ENCODE data around the gene RMI2. TPM values are rescaled to one million over a fixed set of nuclear protein-coding genes. Genes with fewer than 3 reads are reported as not detected.
A peak's percentile ranks its signal among the peaks of the same experiment; 100 is the strongest.
"Not testable (repeated sequence)": the region's sequence is repeated elsewhere in the genome, so short reads cannot be mapped to it uniquely, and the experiment has no call there.

RMI2 gene
- total RNA-seq, 1 donor from 2014 or later, result 0.43 TPM

DNA sequence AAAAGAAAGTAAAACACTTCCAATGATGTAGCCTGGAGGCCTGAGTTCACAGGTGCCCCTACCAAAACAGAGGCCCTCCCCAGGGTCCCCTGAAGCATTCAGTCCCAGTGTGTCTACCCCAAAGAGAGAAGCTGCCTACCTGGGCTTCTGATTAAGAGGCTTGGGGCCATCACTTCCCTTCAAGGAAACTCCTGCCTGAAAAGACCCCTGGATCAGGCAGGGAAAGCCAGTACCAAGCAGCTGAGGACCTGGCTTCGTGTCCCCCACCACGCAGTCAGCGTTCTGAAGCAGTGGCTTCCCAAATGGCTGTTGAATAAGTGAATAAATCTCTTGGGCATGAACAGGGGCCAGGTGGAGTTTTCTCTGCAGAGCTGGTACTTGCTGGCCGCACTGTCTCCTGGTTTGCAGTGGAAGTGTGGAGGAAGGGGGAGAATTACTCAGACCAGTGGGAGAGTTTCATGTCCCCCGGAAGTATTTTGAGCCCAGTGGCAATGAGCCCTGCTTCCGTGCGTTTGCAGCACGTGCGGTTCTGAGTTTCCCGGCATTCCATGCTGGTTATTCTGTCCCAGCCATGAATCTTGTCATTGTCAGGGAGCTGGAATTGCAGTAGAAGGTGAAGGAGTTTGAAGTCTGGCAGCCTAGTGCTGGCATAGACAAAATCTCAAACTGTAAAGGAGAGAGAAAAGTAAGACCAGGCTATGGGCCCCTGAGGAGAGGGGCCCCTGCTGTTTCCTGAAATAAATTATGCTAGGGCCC is 27.0 kb downstream of the RMI2 start:
- DNase-seq (ENCODE audit: low spot score), result no peak
- intact Hi-C loops (cut with DNase I), result no loop called here

DNA sequence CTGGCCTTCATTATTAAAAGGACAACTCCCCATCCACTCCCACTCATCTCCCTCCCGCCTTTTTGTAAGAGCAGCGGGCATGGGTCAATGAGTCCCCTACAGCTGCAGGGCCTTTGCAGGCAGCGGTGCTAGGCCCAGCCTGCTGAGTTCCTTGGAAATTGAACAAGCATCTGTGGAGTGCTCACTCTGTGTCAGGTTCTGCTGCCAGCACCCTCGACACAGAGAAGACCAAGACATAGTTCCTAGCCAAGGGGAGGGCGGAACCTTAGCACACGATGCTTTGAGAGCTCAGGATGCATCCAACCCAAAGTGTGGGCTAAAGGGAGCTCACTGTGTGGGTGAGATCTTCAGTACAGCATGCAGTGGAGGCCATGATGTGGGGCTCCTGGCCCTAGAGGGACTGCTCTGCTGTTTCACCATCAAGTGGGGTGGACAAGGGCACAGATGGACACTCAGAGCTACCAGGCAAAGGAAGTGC is 27.6 kb downstream of the RMI2 start:
- no peak for DNase-seq (ENCODE audit: low spot score)

DNA sequence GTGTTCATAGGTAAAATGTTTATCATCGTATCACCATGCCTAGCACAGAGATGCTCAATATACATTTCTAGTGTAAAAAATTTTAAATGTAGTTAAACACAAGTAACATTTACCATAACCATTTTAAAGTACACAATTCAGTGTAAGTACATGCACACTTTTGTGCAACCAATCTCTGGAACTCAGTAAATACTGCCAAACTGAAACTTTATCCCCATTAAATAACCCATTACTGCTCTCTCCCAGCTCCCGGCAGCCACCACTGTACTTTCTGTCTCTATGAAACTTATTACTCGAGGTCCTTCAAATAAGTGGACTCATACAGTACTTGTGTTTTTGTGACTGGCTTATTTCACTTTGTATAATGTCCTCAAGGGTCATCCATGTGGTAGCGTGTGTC is 29.0 kb downstream of the RMI2 start:
- DNase-seq (ENCODE audit: low spot score), result no peak
- intact Hi-C loops (cut with DNase I), result no loop called here

More for the DNA sequence above, 27.6 kb downstream of the RMI2 start:
- intact Hi-C loops (cut with DNase I), result no loop called here

DNA sequence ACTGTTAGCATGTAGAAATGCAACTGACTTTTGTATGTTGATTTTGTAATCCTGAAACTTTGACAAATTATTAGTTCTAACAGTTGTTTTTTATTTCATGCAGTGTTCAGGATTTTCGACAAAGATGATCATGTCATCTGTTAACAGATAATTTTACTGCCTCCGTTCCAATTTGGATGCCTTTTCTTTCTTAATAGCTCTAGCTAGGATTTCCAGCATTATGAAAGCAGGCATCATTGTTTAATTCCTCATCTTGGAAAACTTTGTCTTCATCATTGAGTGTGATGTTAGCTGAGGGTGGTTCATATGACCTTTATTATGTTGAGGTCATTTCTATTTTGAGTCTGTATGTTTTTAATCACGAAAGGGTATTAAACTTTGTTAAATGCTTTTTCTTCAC is 31.9 kb downstream of the RMI2 start:
- DNase-seq (ENCODE audit: low spot score), result no peak
- intact Hi-C loops (cut with DNase I), result no loop called here

DNA sequence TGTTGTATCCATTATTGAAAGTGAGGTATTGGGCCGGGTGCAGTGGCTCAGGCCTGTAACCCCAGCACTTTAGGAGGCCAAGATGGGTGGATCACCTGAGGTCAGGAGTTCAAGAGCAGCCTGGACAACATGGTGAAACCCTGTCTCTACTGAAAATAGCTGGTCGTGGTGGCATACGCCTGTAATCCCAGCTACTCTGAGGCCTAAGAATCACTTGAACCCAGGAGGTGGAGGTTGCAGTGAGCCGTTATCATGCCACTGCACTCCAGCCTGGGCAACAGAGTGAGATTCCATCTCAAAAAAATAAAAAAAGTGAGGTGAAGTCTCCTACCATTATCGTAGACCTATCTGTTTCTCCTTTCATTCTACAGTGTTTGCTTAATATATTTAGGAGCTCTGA is 33.7 kb downstream of the RMI2 start:
- intact Hi-C loops (cut with DNase I), result not testable (repeated sequence)
- peak; percentile 31 for DNase-seq (ENCODE audit: low spot score)

DNA sequence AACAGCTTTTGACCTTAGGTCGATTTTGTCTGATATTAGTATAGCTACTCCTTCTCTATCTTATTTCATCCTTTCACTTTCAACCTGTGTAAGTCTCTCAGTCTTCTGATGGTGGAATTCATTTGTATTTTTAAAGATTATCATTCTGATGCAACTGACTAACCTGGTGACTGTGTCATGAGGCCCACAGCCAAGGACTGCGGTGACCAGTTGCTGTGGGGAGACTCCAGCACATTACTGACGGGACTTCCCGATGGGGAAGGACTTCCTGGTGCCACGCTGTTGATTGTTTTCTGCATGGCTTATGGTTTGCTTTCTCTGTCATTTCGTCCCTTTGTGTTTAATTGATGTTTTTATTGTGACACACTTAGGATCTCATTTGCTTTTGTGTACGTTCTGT is 34.2 kb downstream of the RMI2 start:
- intact Hi-C loops (cut with DNase I), result no loop called here
- DNase-seq (ENCODE audit: low spot score), result peak; percentile 20

DNA sequence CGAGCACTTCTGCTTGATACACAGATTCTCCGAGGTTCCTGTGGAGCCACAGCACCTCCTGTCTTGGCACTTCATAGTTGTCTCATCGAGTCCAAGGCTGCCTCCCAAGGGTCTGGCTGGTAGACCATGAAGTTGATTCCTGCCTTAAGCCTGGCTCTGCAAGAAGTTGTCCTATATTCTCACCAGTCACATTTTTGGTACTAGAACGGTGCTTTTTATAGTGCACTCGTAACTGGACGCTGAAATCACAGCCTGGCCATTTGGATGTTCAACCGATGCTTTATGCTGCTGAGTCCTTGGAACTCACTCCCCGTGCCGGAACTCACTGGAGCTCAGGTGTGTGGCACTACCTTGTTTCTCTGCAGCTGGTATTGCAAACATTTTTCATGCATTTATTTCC is 35.6 kb downstream of the RMI2 start:
- intact Hi-C loops (cut with DNase I), result loop anchor here (10.0 kb wide), 1 partner anchor 56 kb away; no protein-coding TSS in a partner anchor
- peak; percentile 41 for DNase-seq (ENCODE audit: low spot score)

DNA sequence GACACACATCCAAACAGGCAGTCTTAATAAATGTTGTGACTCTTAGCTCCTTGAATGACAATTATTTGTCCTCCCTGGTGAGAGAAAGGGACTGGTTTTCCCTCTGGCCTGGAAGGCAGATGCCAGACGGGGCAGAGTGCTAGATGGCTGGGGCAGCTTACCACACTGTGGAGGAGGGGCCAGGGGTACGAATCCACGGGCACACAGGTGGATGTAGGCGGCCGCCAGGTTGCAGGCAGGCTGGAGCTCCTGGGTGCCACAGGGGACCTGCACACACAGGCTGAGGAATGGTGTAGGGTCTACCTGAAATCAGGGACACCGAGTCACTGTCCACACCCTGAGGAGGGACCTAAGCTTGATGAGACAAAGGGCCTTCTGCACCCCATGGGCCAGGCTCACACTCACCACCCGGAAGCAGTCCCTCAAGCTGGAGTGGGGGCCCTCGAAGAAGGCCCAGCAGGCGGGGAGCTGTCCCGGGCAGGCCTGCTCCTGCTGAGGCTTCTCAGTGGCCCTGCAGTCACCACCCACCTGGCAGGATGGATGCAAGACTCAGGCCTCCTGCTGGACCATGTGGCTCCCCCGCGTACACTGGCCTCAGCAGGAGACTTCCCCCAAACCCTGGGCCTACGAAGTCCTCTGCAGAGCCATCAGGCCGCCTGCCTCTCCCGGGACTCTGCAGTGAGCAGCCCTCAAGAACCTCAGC is 38.4 kb downstream of the RMI2 start:
- DNase-seq (ENCODE audit: low spot score), result no peak
- intact Hi-C loops (cut with DNase I), result loop anchor here (10.0 kb wide), 1 partner anchor 59 kb away; no protein-coding TSS in a partner anchor

DNA sequence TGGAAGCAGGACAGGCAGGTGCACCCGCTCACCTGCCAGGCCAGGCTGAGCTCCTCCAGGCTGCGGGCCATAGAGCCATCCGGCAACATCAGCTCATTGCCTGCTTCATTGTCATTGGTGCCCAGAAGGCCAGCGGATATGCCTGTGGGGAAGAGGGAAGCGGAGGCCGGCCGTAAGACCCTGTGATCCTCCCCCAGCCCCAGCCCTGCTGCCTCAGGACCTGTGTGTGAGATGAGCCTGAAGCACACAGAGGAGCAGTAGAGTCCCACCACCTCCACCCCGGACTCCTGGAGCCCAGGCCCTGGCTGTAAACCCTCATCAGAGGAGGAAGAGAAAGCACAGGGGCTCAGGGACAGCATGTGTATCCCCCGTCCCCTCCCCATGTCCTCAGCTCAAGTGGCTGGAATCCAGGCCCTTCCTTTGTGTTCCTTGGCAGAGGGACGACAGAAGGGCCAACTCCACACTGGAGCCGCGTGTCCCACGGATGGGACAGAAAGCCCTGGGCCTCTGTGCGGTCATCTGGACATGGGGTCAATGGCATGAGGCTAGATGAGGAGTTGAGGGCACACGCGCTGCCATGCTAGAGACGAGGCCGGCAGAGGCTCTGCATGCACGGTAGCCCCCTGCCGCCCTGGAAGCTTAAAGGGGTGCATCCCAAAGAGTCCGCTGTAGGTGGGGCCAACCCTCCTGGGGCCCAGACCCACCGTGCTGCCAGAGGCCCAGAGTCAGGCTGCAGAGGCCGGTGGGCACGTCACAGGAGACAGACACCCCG is 39.1 kb downstream of the RMI2 start:
- DNase-seq (ENCODE audit: low spot score), result no peak
- intact Hi-C loops (cut with DNase I), result loop anchor here (10.0 kb wide), 1 partner anchor 60 kb away; no protein-coding TSS in a partner anchor

DNA sequence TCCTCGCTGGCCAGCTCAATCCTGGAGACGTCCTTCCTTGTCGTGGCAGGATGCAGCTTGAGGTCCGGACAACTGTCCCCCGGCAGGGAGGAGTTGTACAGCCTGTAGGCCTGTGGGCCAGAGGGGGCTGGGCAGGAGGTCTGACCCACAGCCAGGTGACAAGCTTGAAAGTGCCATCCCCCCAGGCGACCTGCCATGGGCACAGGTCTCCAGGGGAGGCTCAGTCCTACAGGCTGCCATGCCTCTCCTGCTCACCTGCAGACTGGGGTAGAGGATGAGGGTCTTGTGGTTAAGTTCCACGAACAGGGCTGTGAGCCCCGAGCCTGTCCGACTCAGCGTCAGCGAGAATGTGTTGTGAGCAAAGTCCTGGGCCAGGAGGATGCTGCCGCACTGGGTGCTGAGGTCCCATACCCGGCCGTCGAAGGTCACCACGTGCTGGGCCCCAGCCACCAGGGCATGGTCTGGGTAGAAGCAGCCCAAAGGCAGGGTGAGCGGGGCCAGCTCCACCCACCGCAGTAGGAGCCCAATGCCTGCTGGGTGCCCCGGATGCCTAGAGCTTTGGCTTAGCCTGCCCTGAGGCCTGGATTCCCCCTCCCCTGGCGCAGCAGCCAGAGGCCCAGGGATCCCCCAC is 39.8 kb downstream of the RMI2 start:
- intact Hi-C loops (cut with DNase I), result loop anchor here (10.0 kb wide), 1 partner anchor 60 kb away; no protein-coding TSS in a partner anchor
- DNase-seq (ENCODE audit: low spot score), result no peak

DNA sequence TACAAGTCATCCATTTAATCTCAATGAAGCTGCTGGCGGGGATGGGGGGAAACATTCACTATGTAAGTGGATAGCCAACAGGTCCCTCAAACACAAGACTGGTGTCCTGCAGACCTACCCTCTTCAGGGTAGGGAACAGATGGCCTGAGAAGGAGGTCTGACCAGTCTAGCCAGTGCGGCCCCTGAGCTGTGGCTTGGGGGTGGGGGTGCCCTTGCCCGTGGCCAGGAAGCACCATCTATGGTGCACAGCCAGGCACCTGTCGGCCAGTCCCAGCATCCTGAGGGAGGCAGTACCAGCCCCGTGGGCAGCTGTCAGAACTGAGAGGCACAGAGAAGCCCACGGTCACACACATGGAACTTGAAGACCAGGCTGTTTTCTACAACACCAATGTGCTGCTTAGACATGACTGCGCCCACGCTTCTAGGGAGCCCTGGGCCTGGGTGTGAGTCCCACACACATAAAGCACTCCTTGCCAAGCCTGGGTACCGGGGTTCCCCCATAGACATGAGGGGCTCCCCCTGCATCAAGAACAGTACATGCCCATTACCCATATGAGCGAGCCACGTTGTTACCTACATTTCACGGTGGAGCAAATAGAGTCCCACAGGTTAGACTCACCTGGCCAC is 40.9 kb downstream of the RMI2 start:
- DNase-seq (ENCODE audit: low spot score), result no peak

DNA sequence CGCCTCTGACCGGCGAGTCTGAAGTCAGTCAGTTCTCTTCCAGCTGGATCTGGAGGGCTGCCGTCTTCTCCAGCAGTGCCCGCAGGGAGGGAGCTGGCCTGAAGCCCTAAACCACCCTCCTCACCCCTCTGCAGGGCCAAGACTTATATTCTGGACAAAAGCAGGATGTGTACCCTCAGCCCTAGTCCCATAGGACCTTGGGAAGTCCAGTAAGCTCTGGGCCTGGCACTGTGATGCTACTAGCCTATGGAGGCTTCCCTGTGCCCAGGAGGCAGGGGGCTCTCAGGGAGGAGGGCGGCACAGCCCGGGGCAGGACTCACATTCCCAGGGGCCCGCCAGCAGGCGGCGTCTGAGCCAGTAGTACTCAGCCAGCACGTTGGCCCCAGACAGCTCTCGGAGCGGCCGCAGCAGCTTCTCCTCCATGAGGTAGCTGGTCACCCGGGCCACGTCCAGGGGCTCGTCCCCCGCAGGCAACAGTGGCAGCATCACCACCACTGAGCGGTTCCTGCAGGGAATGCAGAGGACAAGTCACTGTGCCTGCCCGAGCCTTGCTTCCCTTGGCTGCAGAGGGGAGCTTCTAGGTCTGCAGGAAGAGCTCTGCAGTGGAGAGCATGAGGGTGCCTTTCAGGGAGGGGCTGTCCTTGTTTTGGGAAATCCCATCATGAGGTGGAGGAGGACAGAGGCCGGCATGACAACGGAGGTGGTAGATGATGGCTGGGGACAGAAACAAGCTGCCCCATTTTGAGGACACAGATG is 41.7 kb downstream of the RMI2 start:
- no peak for DNase-seq (ENCODE audit: low spot score)
- intact Hi-C loops (cut with DNase I), result loop anchor here (10.0 kb wide), 1 partner anchor 62 kb away; no protein-coding TSS in a partner anchor

More for the DNA sequence above, 40.9 kb downstream of the RMI2 start:
- intact Hi-C loops (cut with DNase I), result loop anchor here (10.0 kb wide), 1 partner anchor 61 kb away; no protein-coding TSS in a partner anchor

DNA sequence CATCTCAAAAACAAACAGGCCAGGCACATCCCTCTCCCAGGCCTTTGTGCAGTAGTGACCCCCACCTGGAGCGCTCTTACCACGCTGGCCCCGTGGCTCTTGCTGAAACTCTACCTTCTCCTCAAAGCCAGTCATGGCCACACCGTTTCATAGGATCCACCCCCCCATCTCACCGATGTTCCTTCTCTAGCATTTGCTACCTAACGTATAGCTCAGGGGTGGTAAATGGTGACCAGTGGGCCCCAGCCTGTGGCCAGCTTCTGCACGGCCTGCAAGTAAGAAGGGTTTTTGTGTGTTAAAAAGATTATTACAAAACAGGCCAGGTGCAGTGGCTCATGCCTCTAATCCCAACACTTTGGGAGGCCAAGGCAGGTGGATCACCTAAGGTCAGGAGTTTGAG is 43.8 kb downstream of the RMI2 start:
- intact Hi-C loops (cut with DNase I), result loop anchor here (10.0 kb wide), 1 partner anchor 64 kb away; no protein-coding TSS in a partner anchor
- DNase-seq (ENCODE audit: low spot score), result no peak

DNA sequence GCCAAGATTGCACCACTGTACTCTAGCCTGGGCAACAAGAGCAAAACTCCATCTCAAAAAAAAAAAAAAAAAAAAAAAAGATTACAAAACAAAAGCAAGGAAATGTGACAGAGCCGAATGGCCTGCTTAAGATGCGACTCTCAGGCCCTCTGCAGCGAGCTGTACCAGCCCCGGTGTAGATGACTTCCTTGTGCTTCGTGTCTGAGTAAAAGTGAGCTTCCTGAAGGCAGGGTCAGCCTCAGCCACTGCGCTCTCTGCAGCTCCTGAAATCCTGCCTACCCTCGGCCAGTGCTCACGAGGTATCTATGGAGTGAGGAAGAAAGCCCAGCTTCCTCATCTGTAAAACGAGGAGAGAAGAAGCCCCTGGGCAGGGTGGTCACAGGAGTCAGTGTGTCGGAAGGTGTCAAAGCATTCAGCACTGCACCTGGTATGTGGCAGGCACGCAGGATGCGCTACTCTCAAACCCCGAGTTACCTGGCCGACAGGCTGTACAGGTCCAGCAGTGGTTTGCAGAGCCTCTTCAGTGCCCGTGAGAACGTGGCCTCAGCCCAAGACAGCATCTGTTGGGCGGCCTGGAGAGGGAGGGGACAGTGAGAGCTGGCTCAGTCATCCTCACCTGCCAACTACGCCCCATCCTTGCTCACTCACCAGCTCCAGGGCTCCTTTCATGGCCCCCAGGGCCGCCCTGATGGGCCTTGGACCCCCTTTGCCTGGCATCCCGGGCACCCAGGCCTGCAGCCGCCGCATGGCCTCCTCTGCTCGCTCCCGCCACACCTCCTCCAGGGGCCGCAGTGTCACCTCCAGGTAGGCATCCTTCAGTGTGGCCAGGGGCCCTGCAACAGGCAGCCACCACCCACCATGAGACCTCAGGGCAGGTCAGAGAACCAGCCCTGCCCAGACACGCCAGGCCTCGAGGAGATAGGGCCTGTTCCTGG is 44.6 kb downstream of the RMI2 start:
- DNase-seq (ENCODE audit: low spot score), result no peak

DNA sequence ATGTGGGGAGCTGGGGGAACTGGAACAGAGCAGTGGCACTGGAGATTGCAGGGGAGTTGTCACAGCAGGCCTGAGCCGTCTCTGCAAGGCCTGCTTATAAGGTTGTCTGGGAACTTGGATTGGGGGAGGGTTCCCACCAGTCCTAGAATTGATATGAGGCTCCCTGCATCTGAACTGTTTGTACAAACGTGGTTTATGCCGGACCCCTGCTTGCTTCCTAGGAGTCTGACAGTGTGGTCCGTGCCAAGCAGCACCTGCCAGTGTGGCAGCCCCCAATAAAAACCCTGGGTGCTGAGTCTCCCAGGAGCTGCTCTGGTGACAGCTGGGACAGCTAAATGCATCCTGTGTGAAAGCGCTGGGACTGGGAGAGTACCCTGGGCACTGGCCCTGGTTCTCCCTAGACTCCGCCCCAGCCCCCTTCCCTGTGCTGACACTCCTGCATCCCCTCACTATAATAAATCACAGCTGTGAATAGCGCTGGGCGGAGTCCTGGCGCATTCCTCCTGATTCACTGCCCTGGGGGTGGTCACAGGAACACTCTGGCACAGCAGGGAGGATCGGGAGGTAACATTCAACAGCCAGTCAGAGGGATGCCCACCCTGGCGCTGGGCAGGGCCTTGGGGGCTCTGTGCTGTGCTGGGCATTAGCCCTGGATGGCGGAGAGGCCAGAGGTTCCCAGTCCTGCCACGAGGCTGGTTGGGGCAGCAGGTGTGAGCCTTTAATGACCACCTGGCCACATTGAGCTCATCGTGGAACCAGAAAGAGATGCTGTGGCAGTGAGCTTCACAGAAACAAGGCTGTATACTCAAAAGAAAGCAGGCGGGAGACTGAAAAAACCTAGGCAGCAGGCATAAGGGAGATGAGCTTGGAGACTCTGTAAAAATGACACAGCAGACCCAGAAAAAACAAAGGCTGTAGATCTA is 45.6 kb downstream of the RMI2 start:
- intact Hi-C loops (cut with DNase I), result loop anchor here (10.0 kb wide), 1 partner anchor 426 kb away; no protein-coding TSS in a partner anchor
- DNase-seq (ENCODE audit: low spot score), result peak; percentile 27

More for the DNA sequence above, 44.6 kb downstream of the RMI2 start:
- intact Hi-C loops (cut with DNase I), result loop anchor here (10.0 kb wide), 2 partner anchors 65 to 425 kb away; no protein-coding TSS in a partner anchor

DNA sequence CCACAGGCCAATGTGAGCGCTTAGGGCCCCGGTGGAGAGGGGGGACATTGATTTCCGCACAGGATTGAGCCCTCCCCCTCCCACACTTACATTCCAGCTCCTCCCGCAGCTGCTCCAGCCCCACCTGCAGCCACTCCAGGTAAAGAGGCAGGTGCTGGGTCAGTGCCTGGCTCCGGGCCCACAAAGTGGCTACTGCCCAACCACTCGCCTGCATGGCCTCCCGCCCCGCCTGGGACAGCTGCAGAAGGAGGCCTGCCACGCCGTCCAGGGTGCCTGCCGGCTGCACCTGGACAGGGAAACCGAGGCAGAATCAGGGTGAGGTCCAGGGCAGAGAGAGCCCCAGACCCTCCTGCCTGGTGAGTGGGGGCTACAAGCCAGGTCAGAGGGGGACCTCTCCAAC is 46.3 kb downstream of the RMI2 start:
- intact Hi-C loops (cut with DNase I), result loop anchor here (10.0 kb wide), 1 partner anchor 427 kb away; no protein-coding TSS in a partner anchor
- DNase-seq (ENCODE audit: low spot score), result peak; percentile 66
